IMR-90 (cell line): Measurements from ENCODE around the gene POLE3. TPM values are rescaled to one million over a fixed set of nuclear protein-coding genes. Genes with fewer than 3 reads are reported as not detected.

Source experiments
- ATAC-seq: fragments of 200-7000 bp; cut with Tn5 transposase; 2 replicates; pipeline ENCODE4 v1.9.1; 2020; ENCODE audit warnings: low read depth, mild to moderate bottlenecking, moderate library complexity
- BruUV-seq: library from RNA; stranded (reverse); fragments of 400-500 nt; replicated peaks from 2 replicates; lab custom pipeline; 2021; lab: Mats Ljungman, UMichigan
- CTCF ChIA-PET: fragments of 300-600 bp; formaldehyde crosslinking; extraction: SDS; loops from one replicate; lab custom pipeline; 2021; ENCODE audit warnings: antibody characterized with exemption; lab: Yijun Ruan, JAX
- POLR2A ChIA-PET: fragments of 300-600 bp; sonication (Branson Sonifier 250); formaldehyde crosslinking; loops from one replicate; lab custom pipeline; 2022; ENCODE audit warnings: antibody characterized with exemption; ENCODE audit not compliant: unreplicated experiment; lab: Charles Lee
- DNase-seq: peaks from one replicate; pipeline ENCODE4 v3.0.0; 2013
- H2AFZ ChIP-seq: replicated peaks from 2 replicates; pipeline ENCODE3; 2013; ENCODE audit warnings: low read length, mild to moderate bottlenecking; ENCODE audit not compliant: poor library complexity
- H2AK5ac ChIP-seq: 2 replicates; pipeline ENCODE4 v1.6.1; 2013; ENCODE audit warnings: low read depth, low read length, inconsistent platforms
- H2AK9ac ChIP-seq: replicated peaks from 2 replicates; pipeline ENCODE3; 2013; ENCODE audit warnings: mild to moderate bottlenecking, low read depth, low read length, moderate library complexity; ENCODE audit not compliant: poor library complexity
- H2BK120ac ChIP-seq: 2 replicates; pipeline ENCODE4 v1.6.1; 2013; ENCODE audit warnings: low read depth, low read length, inconsistent platforms
- H2BK15ac ChIP-seq: 3 replicates; pipeline ENCODE4 v1.6.1; 2013; ENCODE audit warnings: low read depth, low read length, inconsistent platforms
- H2BK20ac ChIP-seq: 2 replicates; pipeline ENCODE4 v1.6.1; 2013; ENCODE audit warnings: low read depth, mild to moderate bottlenecking, inconsistent platforms, low read length, moderate library complexity
- H2BK5ac ChIP-seq: 2 replicates; pipeline ENCODE4 v1.6.1; 2013; ENCODE audit warnings: mild to moderate bottlenecking, low read depth, low read length, inconsistent platforms; ENCODE audit not compliant: poor library complexity, severe bottlenecking
- H3K14ac ChIP-seq: replicated peaks from 2 replicates; pipeline ENCODE4 v1.6.1; 2013; ENCODE audit warnings: low read depth, low read length, inconsistent platforms
- H3K18ac ChIP-seq: 2 replicates; pipeline ENCODE4 v1.6.1; 2013; ENCODE audit warnings: low read depth, low read length, control low read depth
- H3K23ac ChIP-seq: 2 replicates; pipeline ENCODE4 v1.6.1; 2013; ENCODE audit warnings: low read depth, low read length, inconsistent platforms
- H3K27ac ChIP-seq: 2 replicates; pipeline ENCODE4 v1.5.1; 2013; ENCODE audit warnings: mild to moderate bottlenecking, control low read depth, low read length; ENCODE audit not compliant: insufficient read depth
- H3K27me3 ChIP-seq: 2 replicates; pipeline ENCODE4 v1.6.1; 2013; ENCODE audit warnings: low read length; ENCODE audit not compliant: control insufficient read depth, insufficient read depth
- H3K36me3 ChIP-seq: 2 replicates; pipeline ENCODE4 v1.6.1; 2013; ENCODE audit warnings: low read length, mixed read lengths; ENCODE audit not compliant: control insufficient read depth, insufficient read depth
- H3K4ac ChIP-seq: 2 replicates; pipeline ENCODE4 v1.6.1; 2013; ENCODE audit warnings: low read depth, low read length, inconsistent platforms
- H3K4me1 ChIP-seq: 2 replicates; pipeline ENCODE4 v1.6.1; 2013; ENCODE audit warnings: low read length, mixed read lengths; ENCODE audit not compliant: control insufficient read depth, insufficient read depth
- H3K4me2 ChIP-seq: 2 replicates; pipeline ENCODE4 v1.6.1; 2013; ENCODE audit warnings: low read depth, mild to moderate bottlenecking, control low read depth, low read length, moderate library complexity
- H3K4me3 ChIP-seq: 2 replicates; pipeline ENCODE4 v1.5.1; 2013; ENCODE audit warnings: low read depth, mild to moderate bottlenecking, control low read depth, low read length, moderate library complexity; ENCODE audit not compliant: insufficient read depth
- H3K56ac ChIP-seq: 2 replicates; pipeline ENCODE4 v1.6.1; 2013; ENCODE audit warnings: low read length, inconsistent platforms; ENCODE audit not compliant: insufficient read depth; ENCODE audit errors: extremely low read depth
- H3K79me1 ChIP-seq, 2 experiments: 2 replicates each; pipeline ENCODE4 v1.6.1; 2013; ENCODE audit warnings: low read length in 2 of 2, inconsistent platforms in 1 of 2, low read depth in 1 of 2
- H3K9ac ChIP-seq: 2 replicates; pipeline ENCODE4 v1.6.1; 2013; ENCODE audit warnings: low read depth, low read length, control low read depth
- H3K9me1 ChIP-seq: 2 replicates; pipeline ENCODE4 v1.6.1; 2013; ENCODE audit warnings: low read length, inconsistent platforms; ENCODE audit not compliant: insufficient read depth
- H3K9me3 ChIP-seq: 2 replicates; pipeline ENCODE4 v1.6.1; 2013; ENCODE audit warnings: low read length; ENCODE audit not compliant: control insufficient read depth, insufficient read depth
- H4K20me1 ChIP-seq: 2 replicates; pipeline ENCODE4 v1.6.1; 2013; ENCODE audit warnings: low read length, inconsistent platforms; ENCODE audit not compliant: insufficient read depth
- H4K5ac ChIP-seq: 2 replicates; pipeline ENCODE4 v1.6.1; 2013; ENCODE audit warnings: mild to moderate bottlenecking, low read depth, low read length, control low read depth
- H4K8ac ChIP-seq, 2 experiments: 2 replicates each; pipeline ENCODE4 v1.6.1; 2013; ENCODE audit warnings: low read depth in 2 of 2, low read length in 2 of 2, control low read depth in 1 of 2, inconsistent platforms in 1 of 2
- H4K91ac ChIP-seq: 2 replicates; pipeline ENCODE4 v1.6.1; 2013; ENCODE audit warnings: low read depth, low read length, inconsistent platforms; ENCODE audit not compliant: insufficient read depth
- BHLHE40 ChIP-seq: fragments of 150-350 bp; IDR thresholded peaks from 2 replicates; pipeline ENCODE4 v1.6.1; 2016; ENCODE audit warnings: mild to moderate bottlenecking, low read depth, low read length
- CEBPB ChIP-seq: IDR thresholded peaks from 2 replicates; pipeline ENCODE4 v1.6.1; 2012; ENCODE audit warnings: low read depth, low read length, improper control_type of control experiment
- CHD1 ChIP-seq: IDR thresholded peaks from 2 replicates; pipeline ENCODE4 v1.6.1; 2012; ENCODE audit warnings: low read depth, low read length, improper control_type of control experiment
- MAZ ChIP-seq: IDR thresholded peaks from 2 replicates; pipeline ENCODE4 v1.6.1; 2012; ENCODE audit warnings: low read depth, mild to moderate bottlenecking, low read length, improper control_type of control experiment, moderate library complexity, borderline replicate concordance
- MXI1 ChIP-seq: IDR thresholded peaks from 2 replicates; pipeline ENCODE4 v1.6.1; 2012; ENCODE audit warnings: low read depth, mild to moderate bottlenecking, low read length, moderate library complexity, borderline replicate concordance
- NFE2L2 ChIP-seq: fragments of 150-350 bp; IDR thresholded peaks from 2 replicates; pipeline ENCODE4 v1.6.1; 2016; ENCODE audit warnings: low read depth, mild to moderate bottlenecking, low read length
- POLR2A ChIP-seq: IDR thresholded peaks from 2 replicates; pipeline ENCODE4 v1.6.1; 2012; ENCODE audit warnings: mild to moderate bottlenecking, low read depth, low read length
- RAD21 ChIP-seq: IDR thresholded peaks from 2 replicates; pipeline ENCODE4 v1.6.1; 2012; ENCODE audit warnings: low read length, improper control_type of control experiment
- RCOR1 ChIP-seq: IDR thresholded peaks from 2 replicates; pipeline ENCODE4 v1.6.1; 2012; ENCODE audit warnings: mild to moderate bottlenecking, low read length, improper control_type of control experiment; ENCODE audit not compliant: insufficient replicate concordance
- RFX5 ChIP-seq: IDR thresholded peaks from 2 replicates; pipeline ENCODE4 v1.8.0; 2012; ENCODE audit warnings: low read depth, mild to moderate bottlenecking, low read length, moderate library complexity
- WGBS, 2 experiments: methylation state at CpG; one replicate each; pipeline versions ENCODE4 v1.1.5 to v1.1.7; 2013; ENCODE audit warnings: missing lambda C conversion rate in 2 of 2; ENCODE audit not compliant: insufficient read length in 1 of 2; ENCODE audit errors: extremely low coverage in 2 of 2; 5-methylcytosine and 5-hydroxymethylcytosine counted together
- dilution Hi-C: fragments of 300-500 bp; cut with HindIII; formaldehyde crosslinking; loops from one replicate; pipeline ENCODE4 v1.14.3; 2018; ENCODE audit warnings: low sequenced_read_pairs; ENCODE audit not compliant: unreplicated experiment
- in situ Hi-C: fragments of 300-500 bp; cut with MboI; formaldehyde crosslinking; loops from 3 replicates; pipeline ENCODE4 v1.14.3; 2019; ENCODE audit warnings: low sequenced_read_pairs, inconsistent platforms, mixed read lengths
- intact Hi-C: fragments of 100-400 bp; cut with micrococcal nuclease; formaldehyde crosslinking; loops from 2 replicates; pipeline ENCODE4 v1.10.0; 2022
- polyA plus RNA-seq, 3 experiments: library from polyadenylated mRNA; depleted of rRNA; stranded (reverse); fragments of >200 nt; gene quantifications; 2 replicates each; pipeline ENCODE4 v1.2.3, GENCODE V29; 2012; ENCODE audit warnings: low replicate concordance in 1 of 3
- total RNA-seq: library from RNA; depleted of rRNA; stranded (reverse); fragments of >200 nt; gene quantifications from 2 replicates; pipeline ENCODE4 v1.2.3, GENCODE V29; 2012
- TF ChIP-seq, protein P1 (sequence below): conservative IDR thresholded peaks from 2 replicates; pipeline ENCODE4 v1.5.1; 2012; ENCODE audit warnings: mild to moderate bottlenecking, low read depth, low read length, improper control_type of control experiment
- TF ChIP-seq, protein P2 (sequence below): fragments of 150-350 bp; IDR thresholded peaks from 2 replicates; pipeline ENCODE4 v1.6.1; 2017; ENCODE audit warnings: mild to moderate bottlenecking, antibody characterized with exemption, low read length, low read depth

POLE3 gene
- total and polyA plus RNA-seq, 2 of the 4 experiments (the other 2 are of a cell fraction) = 34.8 to 43.0 TPM

DNA sequence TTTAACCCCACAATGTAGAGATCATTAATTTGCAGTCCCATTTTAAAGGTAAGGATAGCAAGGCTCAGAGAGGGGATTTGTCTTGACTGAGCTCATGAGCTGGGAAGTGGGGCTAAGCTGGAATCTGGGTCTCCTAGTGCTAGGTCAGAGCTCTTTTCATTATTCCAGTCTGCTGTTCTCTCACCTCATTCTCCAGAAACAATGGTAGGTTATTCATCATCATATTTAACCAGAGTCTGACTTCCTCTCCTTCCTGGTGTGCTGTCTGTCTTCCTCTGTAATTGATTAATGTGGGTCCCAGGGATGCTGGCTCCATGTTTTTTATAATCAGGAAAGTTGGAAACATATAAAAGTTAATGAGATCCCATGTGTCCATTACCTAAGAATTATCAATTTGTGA, 20.7 kb upstream of the POLE3 start (continued):
- TF ChIP-seq, protein P1, sequence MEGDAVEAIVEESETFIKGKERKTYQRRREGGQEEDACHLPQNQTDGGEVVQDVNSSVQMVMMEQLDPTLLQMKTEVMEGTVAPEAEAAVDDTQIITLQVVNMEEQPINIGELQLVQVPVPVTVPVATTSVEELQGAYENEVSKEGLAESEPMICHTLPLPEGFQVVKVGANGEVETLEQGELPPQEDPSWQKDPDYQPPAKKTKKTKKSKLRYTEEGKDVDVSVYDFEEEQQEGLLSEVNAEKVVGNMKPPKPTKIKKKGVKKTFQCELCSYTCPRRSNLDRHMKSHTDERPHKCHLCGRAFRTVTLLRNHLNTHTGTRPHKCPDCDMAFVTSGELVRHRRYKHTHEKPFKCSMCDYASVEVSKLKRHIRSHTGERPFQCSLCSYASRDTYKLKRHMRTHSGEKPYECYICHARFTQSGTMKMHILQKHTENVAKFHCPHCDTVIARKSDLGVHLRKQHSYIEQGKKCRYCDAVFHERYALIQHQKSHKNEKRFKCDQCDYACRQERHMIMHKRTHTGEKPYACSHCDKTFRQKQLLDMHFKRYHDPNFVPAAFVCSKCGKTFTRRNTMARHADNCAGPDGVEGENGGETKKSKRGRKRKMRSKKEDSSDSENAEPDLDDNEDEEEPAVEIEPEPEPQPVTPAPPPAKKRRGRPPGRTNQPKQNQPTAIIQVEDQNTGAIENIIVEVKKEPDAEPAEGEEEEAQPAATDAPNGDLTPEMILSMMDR = no peak
- TF ChIP-seq RFX5 = no peak

DNA sequence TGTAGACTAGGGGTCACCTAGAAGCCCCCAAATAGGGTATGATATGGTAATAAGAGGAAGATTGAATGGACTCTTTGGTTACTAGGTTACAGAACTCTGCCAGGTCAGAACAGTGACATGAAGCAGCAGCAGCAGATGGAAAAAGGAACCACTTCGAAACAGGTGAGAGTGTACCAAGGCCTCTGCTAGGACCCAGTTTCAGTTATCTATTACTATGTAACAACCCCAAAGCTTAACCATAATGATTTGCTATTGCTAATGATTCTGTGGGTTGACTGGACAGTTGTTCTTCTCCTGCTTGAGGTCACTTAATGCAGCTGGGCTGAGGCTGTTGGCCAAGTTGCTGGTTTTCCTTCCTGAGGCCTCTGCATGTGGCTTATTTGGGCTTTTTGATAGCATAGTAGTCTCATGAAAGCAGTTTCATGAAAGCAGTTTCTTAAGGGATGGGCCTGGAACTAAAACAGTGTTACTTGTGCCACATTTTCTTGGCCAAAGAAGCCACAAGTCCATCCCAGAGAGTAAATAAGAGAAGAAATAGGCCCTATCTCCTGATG, 17.7 kb upstream of the POLE3 start:
- Histone ChIP-seq H3K56ac (no peak overlapping the region), H2BK15ac (no peak overlapping the region), H2AK5ac (no peak overlapping the region), H3K18ac (no peak overlapping the region), H4K20me1 (no peaks in the 10 kb centered on the region), H3K27me3 (peaks cover 51% of the 10 kb centered on the region), H2BK5ac (no peak overlapping the region), H3K4me3 (no peak overlapping the region), H3K9me3 (no peaks in the 10 kb centered on the region), H3K4me2 (no peak overlapping the region), H2AK9ac (no peak overlapping the region), H3K4me1 (no peaks in the 10 kb centered on the region), H3K79me1 (no peaks in the 10 kb centered on the region), H4K91ac (no peak overlapping the region), H2BK120ac (no peak overlapping the region), H3K23ac (no peak overlapping the region), H3K9ac (no peak overlapping the region), H3K14ac (no peak overlapping the region), H2BK20ac (no peak overlapping the region), H3K36me3 (no peaks in the 10 kb centered on the region), H3K4ac (no peak overlapping the region), H4K8ac (no peak overlapping the region), H4K5ac (no peak overlapping the region), H3K9me1 (no peaks in the 10 kb centered on the region), H2AFZ (no peak overlapping the region), H3K27ac (no peak overlapping the region)
- BruUV-seq = no TSS peak
- DNase-seq (no peak), ATAC-seq (no peak)
- POLR2A ChIA-PET = no interaction called here
- CTCF ChIA-PET = no interaction called here
- dilution Hi-C loops (no loop called here), in situ Hi-C loops (loop anchor here (10.0 kb wide), 1 partner anchor 237 kb away; no protein-coding TSS in a partner anchor), intact Hi-C loops (no loop called here)
- no CpG with 5 or more reads among the region's 1 CpG for WGBS, 2 experiments
- TF ChIP-seq POLR2A (no peak), RCOR1 (no peak), CHD1 (no peak), NFE2L2 (no peak), MAZ (no peak), BHLHE40 (no peak), RAD21 (no peak), CEBPB (no peak), MXI1 (no peak), RFX5 (no peak)
- TF ChIP-seq, protein P2, sequence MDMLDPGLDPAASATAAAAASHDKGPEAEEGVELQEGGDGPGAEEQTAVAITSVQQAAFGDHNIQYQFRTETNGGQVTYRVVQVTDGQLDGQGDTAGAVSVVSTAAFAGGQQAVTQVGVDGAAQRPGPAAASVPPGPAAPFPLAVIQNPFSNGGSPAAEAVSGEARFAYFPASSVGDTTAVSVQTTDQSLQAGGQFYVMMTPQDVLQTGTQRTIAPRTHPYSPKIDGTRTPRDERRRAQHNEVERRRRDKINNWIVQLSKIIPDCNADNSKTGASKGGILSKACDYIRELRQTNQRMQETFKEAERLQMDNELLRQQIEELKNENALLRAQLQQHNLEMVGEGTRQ = no peak
- TF ChIP-seq, protein P1 = no peak
